HepG2 (cell line): ENCODE results near the gene COPZ2. TPM values are rescaled to one million over a fixed set of nuclear protein-coding genes. Genes with fewer than 3 reads are reported as not detected.

Experiments
- BATF2 ChIP-seq: sonication (generic); formaldehyde crosslinking; IDR thresholded peaks from 2 replicates; pipeline ENCODE4 v1.8.0; 2022; ENCODE audit warnings: mild to moderate bottlenecking, missing genetic modification reagents, moderate library complexity
- DPF2 ChIP-seq: sonication (generic); formaldehyde crosslinking; IDR thresholded peaks from 2 replicates; pipeline ENCODE4 v1.4.0; 2020; ENCODE audit warnings: mild to moderate bottlenecking, low read depth, missing genetic modification reagents, borderline replicate concordance
- FOXO4 ChIP-seq: sonication (generic); formaldehyde crosslinking; conservative IDR thresholded peaks from 2 replicates; pipeline ENCODE4 v1.8.1; 2023; ENCODE audit warnings: missing genetic modification reagents
- HINFP ChIP-seq: sonication (generic); formaldehyde crosslinking; IDR thresholded peaks from 2 replicates; pipeline ENCODE4 v1.4.0; 2020; ENCODE audit warnings: low read depth, mild to moderate bottlenecking, missing genetic modification reagents
- RBFOX2 ChIP-seq: fragments of 200-400 bp; formaldehyde crosslinking; IDR thresholded peaks from 2 replicates; pipeline ENCODE4 v1.6.1; 2017; ENCODE audit warnings: low read depth, mild to moderate bottlenecking, low read length
- TP53 ChIP-seq: sonication (generic); formaldehyde crosslinking; conservative IDR thresholded peaks from 2 replicates; pipeline ENCODE4 v1.4.0; 2020; ENCODE audit warnings: missing genetic modification reagents
- YY1 ChIP-seq: IDR thresholded peaks from 2 replicates; pipeline ENCODE4 v1.6.1; 2011; ENCODE audit warnings: low read length, low read depth, moderate library complexity, mild to moderate bottlenecking; ENCODE audit not compliant: insufficient read depth, insufficient replicate concordance
- ZBTB8A ChIP-seq: sonication (generic); formaldehyde crosslinking; IDR thresholded peaks from 2 replicates; pipeline ENCODE4 v1.4.0; 2020; ENCODE audit warnings: mild to moderate bottlenecking, low read depth, missing genetic modification reagents, borderline replicate concordance
- ZFAT ChIP-seq: sonication (generic); formaldehyde crosslinking; conservative IDR thresholded peaks from 2 replicates; pipeline ENCODE4 v1.8.1; 2023; ENCODE audit warnings: missing genetic modification reagents, inconsistent platforms
- ZHX2 ChIP-seq, 2 experiments: sonication (generic) in 1 of 2; formaldehyde crosslinking in 1 of 2; IDR thresholded peaks; 2 replicates each; pipeline versions ENCODE4 v1.6.1 to v1.9.0; 2014 to 2022; ENCODE audit warnings: antibody characterized with exemption in 1 of 2, borderline replicate concordance in 1 of 2, inconsistent platforms in 1 of 2, low read depth in 1 of 2, missing genetic modification reagents in 1 of 2
- ZNF12 ChIP-seq: sonication (generic); formaldehyde crosslinking; IDR thresholded peaks from 2 replicates; pipeline ENCODE4 v1.5.0; 2020; ENCODE audit warnings: missing genetic modification reagents
- ZNF414 ChIP-seq: sonication (generic); formaldehyde crosslinking; IDR thresholded peaks from 2 replicates; pipeline ENCODE4 v1.5.0; 2020; ENCODE audit warnings: missing genetic modification reagents
- ZNF501 ChIP-seq: sonication (generic); formaldehyde crosslinking; IDR thresholded peaks from 2 replicates; pipeline ENCODE4 v1.5.1; 2020; ENCODE audit warnings: mild to moderate bottlenecking, moderate library complexity, missing genetic modification reagents
- ZNF737 ChIP-seq: sonication (generic); formaldehyde crosslinking; IDR thresholded peaks from 2 replicates; pipeline ENCODE4 v1.5.0; 2020; ENCODE audit warnings: missing genetic modification reagents, mild to moderate bottlenecking, borderline replicate concordance
- ZNF746 ChIP-seq: sonication (generic); formaldehyde crosslinking; IDR thresholded peaks from 2 replicates; pipeline ENCODE4 v1.8.0; 2022; ENCODE audit warnings: mild to moderate bottlenecking, missing genetic modification reagents
- ZNF883 ChIP-seq: sonication (generic); formaldehyde crosslinking; IDR thresholded peaks from 2 replicates; pipeline ENCODE4 v1.5.1; 2020; ENCODE audit warnings: mild to moderate bottlenecking, missing genetic modification reagents; ENCODE audit errors: not compliant biosample characterization
- polyA plus RNA-seq, 8 experiments: library from polyadenylated mRNA; depleted of rRNA in 3 of 8; stranded (reverse) in 7 of 8; unstranded in 1 of 8; fragments of >200 nt; fragmentation: Illumina TruSeq in 4 of 8; extraction: Trizol in 4 of 8; gene quantifications; 2 replicates each; pipeline versions ENCODE4 v1.2.1 to v1.2.3, GENCODE V29; 2011 to 2016; ENCODE audit warnings: low read depth in 4 of 8, missing spikeins in 1 of 8, mixed read lengths in 1 of 8; ENCODE audit not compliant: insufficient read depth in 1 of 8
- total RNA-seq, 5 experiments: library from RNA; depleted of rRNA; stranded (reverse); fragments of >200 nt; fragmentation: Illumina TruSeq; extraction: Trizol; gene quantifications; 2 replicates each; pipeline ENCODE4 v1.2.3, GENCODE V29; 2016; ENCODE audit warnings: low read depth in 1 of 5

Gene COPZ2
- total and polyA plus RNA-seq, 2 of the 13 experiments (the other 11 are each of a cell fraction or from before 2014, with no cell fraction given): 0.61 to 1.5 TPM

GRCh38 chr17:48047741-48048383 is 10.3 kb upstream of the COPZ2 start, which contains the start of gene NFE2L1 (continued):
- no peak; the same call in 1 of the 2 replicates for TF ChIP-seq ZFAT (CRISPR knock-in tag)
- peak; percentile 97 for TF ChIP-seq ZNF501 (CRISPR knock-in tag)
- 0 out of 2 replicates have a peak, but pooled peaks have one; percentile 52 for TF ChIP-seq ZBTB8A (CRISPR knock-in tag)
- TF ChIP-seq FOXO4 (CRISPR knock-in tag): 0 out of 2 replicates have a peak, but pooled peaks have one; percentile 13
- TF ChIP-seq BATF2 (CRISPR knock-in tag): peak; percentile 72; the same call in 1 of the 2 replicates
- TF ChIP-seq DPF2 (CRISPR knock-in tag): 0 out of 2 replicates have a peak, but pooled peaks have one; percentile 31
- peak; percentile 77 for TF ChIP-seq ZHX2 (IDR thresholded peaks at IDR 0.05; ENCODE audit: low read depth)
- TF ChIP-seq ZHX2 (CRISPR knock-in tag; IDR thresholded peaks at IDR 0.05; ENCODE audit: borderline replicate concordance): peak; percentile 7; the same call in 1 of the 2 replicates
- no peak; the same call in 1 of the 2 replicates for TF ChIP-seq ZNF746 (CRISPR knock-in tag)
- 0 out of 2 replicates have a peak, but pooled peaks have one; percentile 63 for TF ChIP-seq ZNF737
- peak; percentile 85 for TF ChIP-seq YY1
- TF ChIP-seq HINFP (CRISPR knock-in tag): peak; percentile 79; the same call in 1 of the 2 replicates
- no peak; the same call in 1 of the 2 replicates for TF ChIP-seq RBFOX2
- no peak for TF ChIP-seq ZNF883 (CRISPR knock-in tag)
- peak; percentile 64 for TF ChIP-seq ZNF12 (CRISPR knock-in tag)
- peak; percentile 67; the same call in 1 of the 2 replicates for TF ChIP-seq TP53 (CRISPR knock-in tag)
- TF ChIP-seq ZNF414 (CRISPR knock-in tag): peak; percentile 94
